ENCODE results near the gene PPEF1. TPM values are rescaled to one million over a fixed set of nuclear protein-coding genes. Genes with fewer than 3 reads are reported as not detected.

PPEF1 gene
- total RNA-seq, 1 experiment from 2014 or later: 0.52 TPM

DNA sequence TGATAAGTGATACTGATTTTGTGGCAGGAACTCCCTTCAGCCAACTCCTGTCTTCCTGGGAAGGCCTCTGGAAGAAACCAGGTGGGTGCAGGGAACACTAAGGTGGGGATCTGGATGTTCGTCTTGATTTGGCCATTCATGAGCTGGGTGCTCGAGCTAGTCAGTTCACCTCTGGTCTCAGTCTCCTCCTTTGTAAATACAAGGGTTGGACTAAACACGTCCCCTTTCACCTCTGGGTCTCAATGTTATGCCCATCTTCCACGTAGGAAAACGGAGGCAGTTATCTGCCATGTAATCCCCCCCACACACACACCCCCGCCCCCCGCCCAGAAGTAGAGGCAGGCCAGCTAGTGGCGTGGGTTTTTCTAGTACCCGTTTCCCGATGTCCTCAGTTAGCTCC, 31.4 kb upstream of the PPEF1 start:
- Histone ChIP-seq H3K27ac (ENCODE audit: insufficient read length, low read depth, low read length) (no peak overlapping the region), H2AK5ac (ENCODE audit: insufficient read length, low read length) (no peak overlapping the region), H2BK5ac (ENCODE audit: insufficient read length, low read length) (no peak overlapping the region), H2BK120ac (ENCODE audit: low read depth, low read length, poor library complexity, severe bottlenecking) (no peak overlapping the region), H3K4me1 (ENCODE audit: insufficient read depth, low read length) (no peaks in the 10 kb centered on the region; the same call in 1 of the 2 replicates), H3K79me2 (ENCODE audit: insufficient read depth, low read length) (peaks cover 3% of the 10 kb centered on the region; the same call in 1 of the 2 replicates), H3K14ac (ENCODE audit: insufficient read depth, low read length) (no peak overlapping the region), H3K27me3 (ENCODE audit: insufficient read depth, low read length) (no peaks in the 10 kb centered on the region), H3K23ac (ENCODE audit: insufficient read length, low read depth, low read length) (no peak overlapping the region), H3K9ac (ENCODE audit: extremely low read depth, insufficient read length, low read length) (no peak overlapping the region), H3K23me2 (ENCODE audit: insufficient read length, low read depth, low read length, poor library complexity, severe bottlenecking) (peaks cover 3% of the 10 kb centered on the region), H2BK12ac (ENCODE audit: insufficient read length, low read depth, low read length) (no peak overlapping the region), H3K56ac (ENCODE audit: insufficient read length, low read depth, low read length) (no peak overlapping the region), H3K79me1 (ENCODE audit: insufficient read depth, low read depth, low read length, poor library complexity, severe bottlenecking) (no peaks in the 10 kb centered on the region), H4K5ac (ENCODE audit: insufficient read length, low read depth, low read length) (no peak overlapping the region), H3K9me3 (ENCODE audit: control insufficient read depth, low read depth, low read length) (peaks cover 33% of the 10 kb centered on the region), H3K4me2 (ENCODE audit: insufficient read depth, insufficient read length, low read length) (no peak overlapping the region), H4K20me1 (ENCODE audit: control insufficient read depth, insufficient read depth, insufficient read length) (no peaks in the 10 kb centered on the region), H2AFZ (ENCODE audit: low read length) (no peak overlapping the region), H3K4ac (ENCODE audit: low read depth, low read length) (no peak overlapping the region), H4K8ac (replicated peaks; ENCODE audit: insufficient read length, low read depth, low read length) (no peak overlapping the region), H2BK20ac (ENCODE audit: low read depth, low read length, poor library complexity, severe bottlenecking) (no peak overlapping the region), H2BK15ac (ENCODE audit: low read depth, low read length) (no peak overlapping the region), H4K91ac (ENCODE audit: insufficient read length, low read depth, low read length) (no peak overlapping the region), H3K18ac (ENCODE audit: insufficient read length, low read depth, low read length) (no peak overlapping the region), H3T11ph (ENCODE audit: low read length) (no peak overlapping the region)
- TF ChIP-seq, protein P1, sequence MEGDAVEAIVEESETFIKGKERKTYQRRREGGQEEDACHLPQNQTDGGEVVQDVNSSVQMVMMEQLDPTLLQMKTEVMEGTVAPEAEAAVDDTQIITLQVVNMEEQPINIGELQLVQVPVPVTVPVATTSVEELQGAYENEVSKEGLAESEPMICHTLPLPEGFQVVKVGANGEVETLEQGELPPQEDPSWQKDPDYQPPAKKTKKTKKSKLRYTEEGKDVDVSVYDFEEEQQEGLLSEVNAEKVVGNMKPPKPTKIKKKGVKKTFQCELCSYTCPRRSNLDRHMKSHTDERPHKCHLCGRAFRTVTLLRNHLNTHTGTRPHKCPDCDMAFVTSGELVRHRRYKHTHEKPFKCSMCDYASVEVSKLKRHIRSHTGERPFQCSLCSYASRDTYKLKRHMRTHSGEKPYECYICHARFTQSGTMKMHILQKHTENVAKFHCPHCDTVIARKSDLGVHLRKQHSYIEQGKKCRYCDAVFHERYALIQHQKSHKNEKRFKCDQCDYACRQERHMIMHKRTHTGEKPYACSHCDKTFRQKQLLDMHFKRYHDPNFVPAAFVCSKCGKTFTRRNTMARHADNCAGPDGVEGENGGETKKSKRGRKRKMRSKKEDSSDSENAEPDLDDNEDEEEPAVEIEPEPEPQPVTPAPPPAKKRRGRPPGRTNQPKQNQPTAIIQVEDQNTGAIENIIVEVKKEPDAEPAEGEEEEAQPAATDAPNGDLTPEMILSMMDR (conservative IDR thresholded peaks at IDR 0.05): no peak
- no CpG with 5 or more reads among the region's 10 CpGs for WGBS (ENCODE audit: extremely low coverage, insufficient read length, low lambda C conversion rate)
- Mint-ChIP-seq H3K27ac (no peak overlapping the region), H3K9me3 (peaks cover 55 to 70% of the 10 kb centered on the region in 2 experiments), H3K4me1 (peaks cover 0 to 6% of the 10 kb centered on the region in 2 experiments; a peak in 2 of 4 replicates), H3K4me3 (peak overlapping the region; percentile 69 to 71), H3K36me3 (ENCODE audit: insufficient read depth in 1 of 3, low read depth in 3 of 3) (peaks cover 0 to 5% (median 2%) of the 10 kb centered on the region in 3 experiments; a peak in 4 of 7 replicates), H3K27me3 (ENCODE audit: low read depth) (peaks cover 6% of the 10 kb centered on the region)
- DNase-seq: no peak

All from H9 (cell line).